K562 (cell line): Measurements from ENCODE around the gene RSRP1. TPM values are rescaled to one million over a fixed set of nuclear protein-coding genes. Genes with fewer than 3 reads are reported as not detected.

Experiments used
- BCOR ChIP-seq: fragments of 450-650 bp; IDR thresholded peaks from 2 replicates; pipeline ENCODE4 v1.6.1; 2016
- CEBPG ChIP-seq, 3 experiments: fragments of 200-800 bp in 1 of 3; sonication (Bioruptor generic) in 1 of 3; sonication (generic) in 1 of 3; formaldehyde crosslinking in 1 of 3; IDR thresholded peaks in 2 of 3; conservative IDR thresholded peaks in 1 of 3; 2 replicates each; pipeline versions ENCODE4 v1.6.1 to v1.8.0; 2016 to 2022; ENCODE audit warnings: missing compliant biosample characterization in 2 of 3, missing genetic modification characterization in 2 of 3, mild to moderate bottlenecking in 1 of 3, missing genetic modification reagents in 1 of 3
- CREB3 ChIP-seq: fragments of 450-650 bp; conservative IDR thresholded peaks from 2 replicates; pipeline ENCODE4 v1.6.1; 2016; ENCODE audit warnings: missing genetic modification characterization, low read depth, mild to moderate bottlenecking, missing compliant biosample characterization, moderate library complexity
- DIDO1 ChIP-seq: fragments of 450-650 bp; IDR thresholded peaks from 2 replicates; pipeline ENCODE4 v1.6.1; 2016; ENCODE audit warnings: low read depth, missing biosample characterization, missing genetic modification characterization
- E2F4 ChIP-seq: sonication (generic); formaldehyde crosslinking; IDR thresholded peaks from 2 replicates; pipeline ENCODE4 v1.8.0; 2022; ENCODE audit warnings: mild to moderate bottlenecking, low read depth, missing genetic modification reagents
- HNRNPK ChIP-seq: fragments of 200-400 bp; formaldehyde crosslinking; IDR thresholded peaks from one replicate; pipeline ENCODE4 v1.6.1; 2018; ENCODE audit warnings: mild to moderate bottlenecking, low read depth, low read length; ENCODE audit not compliant: poor library complexity, severe bottlenecking
- KHSRP ChIP-seq: fragments of 450-650 bp; IDR thresholded peaks from 2 replicates; pipeline ENCODE4 v1.6.1; 2017
- NCOA2 ChIP-seq, 2 experiments: fragments of 450-650 bp; IDR thresholded peaks; 2 replicates each; pipeline ENCODE4 v1.6.1; 2018; ENCODE audit warnings: mild to moderate bottlenecking in 2 of 2, moderate library complexity in 1 of 2; ENCODE audit not compliant: partially characterized antibody in 2 of 2
- POLR2AphosphoS5 ChIP-seq: IDR thresholded peaks from 2 replicates; pipeline ENCODE4 v1.6.1; 2011; ENCODE audit warnings: mild to moderate bottlenecking, low read depth, low read length, moderate library complexity; ENCODE audit not compliant: control insufficient read depth, insufficient read depth
- RBM15 ChIP-seq: fragments of 200-400 bp; formaldehyde crosslinking; IDR thresholded peaks from 2 replicates; pipeline ENCODE4 v1.6.1; 2018; ENCODE audit warnings: mild to moderate bottlenecking, low read length, moderate library complexity; ENCODE audit not compliant: insufficient read depth
- SRSF3 ChIP-seq: fragments of 200-400 bp; formaldehyde crosslinking; IDR thresholded peaks from 2 replicates; pipeline ENCODE4 v1.6.1; 2016; ENCODE audit warnings: mild to moderate bottlenecking, low read length, moderate library complexity; ENCODE audit not compliant: insufficient read depth
- TAF7 ChIP-seq: fragments of 450-650 bp; IDR thresholded peaks from 2 replicates; pipeline ENCODE4 v1.6.1; 2016; ENCODE audit warnings: missing genetic modification characterization, missing compliant biosample characterization
- TCFL5 ChIP-seq: fragments of 250-450 bp; sonication (Bioruptor Pico); conservative IDR thresholded peaks from 2 replicates; pipeline ENCODE4 v1.6.1; 2021; ENCODE audit warnings: mild to moderate bottlenecking, moderate library complexity, matching md5 sums
- YY1 ChIP-seq, 3 experiments: IDR thresholded peaks; 2 replicates each; pipeline ENCODE4 v1.6.1; 2011; ENCODE audit warnings: low read length in 2 of 3, mild to moderate bottlenecking in 2 of 3, moderate library complexity in 2 of 3, borderline replicate concordance in 1 of 3, control low read depth in 1 of 3, low read depth in 1 of 3; ENCODE audit not compliant: insufficient read depth in 3 of 3, insufficient replicate concordance in 2 of 3, control insufficient read depth in 1 of 3, insufficient read length in 1 of 3; ENCODE audit errors: extremely low read depth in 1 of 3
- ZFP36 ChIP-seq: fragments of 150-350 bp; IDR thresholded peaks from 2 replicates; pipeline ENCODE4 v1.6.1; 2018; ENCODE audit warnings: low read length, low read depth; ENCODE audit not compliant: partially characterized antibody
- ZNF395 ChIP-seq: fragments of 200-800 bp; sonication (Bioruptor generic); IDR thresholded peaks from 2 replicates; pipeline ENCODE4 v1.6.1; 2017; ENCODE audit warnings: missing genetic modification characterization, missing compliant biosample characterization
- ZNF41 ChIP-seq: fragments of 250-450 bp; sonication (Bioruptor Pico); conservative IDR thresholded peaks from 2 replicates; pipeline ENCODE4 v1.4.0; 2020; ENCODE audit warnings: mild to moderate bottlenecking
- ZNF655 ChIP-seq: fragments of 250-450 bp; sonication (Bioruptor Pico); IDR thresholded peaks from 2 replicates; pipeline ENCODE4 v1.5.0; 2021
- polyA plus RNA-seq, 8 experiments: library from polyadenylated mRNA; depleted of rRNA in 4 of 8; stranded (reverse) in 5 of 8; unstranded in 3 of 8; fragments of >200 nt; fragmentation: Nextera tagmentation in 2 of 8; fragmentation: Illumina TruSeq in 1 of 8; extraction: Ambion mirVana in 2 of 8; extraction: Trizol in 1 of 8; gene quantifications; 2 replicates each; pipeline versions ENCODE4 v1.2.1 to v1.2.3, GENCODE V29; 2011 to 2014; ENCODE audit warnings: inconsistent platforms in 1 of 8, missing spikeins in 1 of 8
- total RNA-seq, 7 experiments: library from RNA; depleted of rRNA in 6 of 7; stranded (reverse); fragments of >200 nt in 6 of 7; fragmentation: Illumina TruSeq in 2 of 7; extraction: Trizol in 2 of 7; gene quantifications; 2 replicates each; pipeline versions ENCODE4 v1.2.1 to v1.2.3, GENCODE V29; 2011 to 2021; ENCODE audit warnings: low replicate concordance in 1 of 7

Gene RSRP1
- total and polyA plus RNA-seq, 9 of the 15 experiments (the other 6 are each of a cell fraction or from before 2014, with no cell fraction given): 27.2 to 283 (median 146) TPM

GRCh38 chr1:25247829-25248754, 838 bp upstream of the RSRP1 start (continued):
- TF ChIP-seq ZFP36: peak; percentile 2
- peak in 2 of 3 experiments; percentile 63 to 67 for TF ChIP-seq YY1 (IDR thresholded peaks at IDR 0.05; ENCODE audit: borderline replicate concordance in 1 of 3, control insufficient read depth in 1 of 3, extremely low read depth in 1 of 3, insufficient read depth in 3 of 3, insufficient read length in 1 of 3, insufficient replicate concordance in 2 of 3, low read depth in 1 of 3, low read length in 2 of 3)
- TF ChIP-seq ZNF655 (CRISPR knock-in tag): 0 out of 2 replicates have a peak, but pooled peaks have one; percentile 31
- no peak for TF ChIP-seq CREB3 (tag)
- no peak for TF ChIP-seq ZNF41 (CRISPR knock-in tag)
- TF ChIP-seq CEBPG (CRISPR knock-in tag; IDR thresholded peaks at IDR 0.05): no peak
- TF ChIP-seq CEBPG (tag; conservative IDR thresholded peaks at IDR 0.05 in 1 of 2, IDR thresholded peaks at IDR 0.05 in 1 of 2): no peak
- TF ChIP-seq TAF7 (tag): 0 out of 2 replicates have a peak, but pooled peaks have one; percentile 12
- TF ChIP-seq KHSRP: no peak
- TF ChIP-seq TCFL5 (CRISPR knock-in tag): no peak
- no peak; the same call in 1 of the 2 replicates for TF ChIP-seq ZNF395 (CRISPR knock-in tag)
- no peak for TF ChIP-seq RBM15
- TF ChIP-seq POLR2AphosphoS5: no peak
- no peak for TF ChIP-seq E2F4 (CRISPR knock-in tag)
- TF ChIP-seq DIDO1 (tag): no peak
- no peak for TF ChIP-seq BCOR
- no peak for TF ChIP-seq SRSF3
- no peak for TF ChIP-seq HNRNPK
- TF ChIP-seq NCOA2 (IDR thresholded peaks at IDR 0.05; ENCODE audit: partially characterized antibody in 2 of 2): no peak
